HG03378 (cell line): ENCODE measurements around the gene RPTOR.
"Not testable (repeated sequence)": the region's sequence is repeated elsewhere in the genome, so short reads cannot be mapped to it uniquely, and the experiment has no call there.

Source experiments
- ATAC-seq: cut with Tn5 transposase; IDR thresholded peaks from one replicate; pipeline ENCODE4 v1.9.1; 2021; ENCODE audit warnings: mild to moderate bottlenecking, moderate library complexity; ENCODE audit not compliant: unreplicated experiment

RPTOR gene

GRCh38 chr17:80803451-80804428, 259.1 kb downstream of the RPTOR start:
- no peak for ATAC-seq

- no peak for ATAC-seq
These were observed 259.8 kb downstream of the RPTOR start for GRCh38 chr17:80804466-80804865.

GRCh38 chr17:80805032-80805751, 260.6 kb downstream of the RPTOR start:
- ATAC-seq: no peak

- no peak for ATAC-seq
These were observed 262.4 kb downstream of the RPTOR start for GRCh38 chr17:80807014-80807413.

- ATAC-seq: no peak
These were observed 263.2 kb downstream of the RPTOR start for GRCh38 chr17:80807882-80808281.

- ATAC-seq: no peak
These were observed 266.8 kb downstream of the RPTOR start for GRCh38 chr17:80811181-80812105.

DNA sequence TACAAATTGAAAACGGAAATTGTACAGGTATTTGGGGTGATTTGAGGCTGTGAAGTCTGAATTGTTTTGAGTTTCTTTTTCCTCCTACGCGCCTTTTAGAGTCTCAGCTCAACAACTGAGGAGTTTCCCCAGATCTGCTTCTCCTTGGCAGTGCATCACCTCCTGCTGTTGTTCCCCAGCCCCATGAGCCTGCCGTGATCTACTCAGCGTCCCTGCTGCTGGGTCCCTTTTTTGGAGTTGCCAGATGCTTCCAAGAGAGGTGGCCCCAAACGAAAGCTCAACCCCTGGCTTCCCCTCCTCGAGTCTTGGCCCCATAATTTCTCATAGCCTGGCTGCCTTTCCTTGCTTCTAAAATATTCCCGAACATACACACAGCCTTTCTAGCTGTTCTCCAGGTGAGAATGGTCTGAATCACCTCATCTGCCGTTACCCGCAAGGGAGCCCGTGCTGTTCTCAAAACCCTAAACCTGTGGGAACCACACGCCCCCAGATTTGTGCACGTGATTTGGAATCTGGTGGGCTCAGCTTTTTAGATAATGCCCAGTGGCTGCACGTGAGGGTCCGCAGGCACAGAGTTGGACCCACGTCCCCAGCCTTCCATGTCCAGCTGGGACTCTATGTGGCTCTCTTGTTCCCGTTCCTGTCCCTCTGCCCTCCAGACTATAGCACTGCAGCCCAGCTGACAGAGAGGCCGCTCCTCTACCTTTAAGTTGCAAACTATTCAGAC, 267.9 kb downstream of the RPTOR start:
- no peak for ATAC-seq

DNA sequence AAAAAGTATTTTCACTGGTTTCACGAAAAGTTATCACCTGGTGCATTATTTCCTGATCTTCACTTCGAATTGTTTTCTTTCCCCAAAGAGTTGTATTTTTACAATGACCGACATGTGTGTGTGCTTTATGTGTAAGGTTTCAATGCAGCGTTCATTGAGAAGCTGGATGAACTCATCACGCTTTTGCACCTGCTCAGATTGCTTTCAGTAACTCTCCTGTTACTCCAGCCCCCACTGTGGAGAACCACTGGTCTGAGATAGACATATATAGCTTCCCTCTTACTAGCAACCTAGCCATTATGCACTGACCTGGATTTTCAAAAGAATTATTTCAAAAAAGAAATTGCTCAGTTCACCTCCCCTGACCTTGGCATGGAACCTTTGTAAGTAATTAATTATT, 268.7 kb downstream of the RPTOR start:
- ATAC-seq: no peak

- no peak for ATAC-seq
These were observed 269.9 kb downstream of the RPTOR start for GRCh38 chr17:80814491-80814890.

DNA sequence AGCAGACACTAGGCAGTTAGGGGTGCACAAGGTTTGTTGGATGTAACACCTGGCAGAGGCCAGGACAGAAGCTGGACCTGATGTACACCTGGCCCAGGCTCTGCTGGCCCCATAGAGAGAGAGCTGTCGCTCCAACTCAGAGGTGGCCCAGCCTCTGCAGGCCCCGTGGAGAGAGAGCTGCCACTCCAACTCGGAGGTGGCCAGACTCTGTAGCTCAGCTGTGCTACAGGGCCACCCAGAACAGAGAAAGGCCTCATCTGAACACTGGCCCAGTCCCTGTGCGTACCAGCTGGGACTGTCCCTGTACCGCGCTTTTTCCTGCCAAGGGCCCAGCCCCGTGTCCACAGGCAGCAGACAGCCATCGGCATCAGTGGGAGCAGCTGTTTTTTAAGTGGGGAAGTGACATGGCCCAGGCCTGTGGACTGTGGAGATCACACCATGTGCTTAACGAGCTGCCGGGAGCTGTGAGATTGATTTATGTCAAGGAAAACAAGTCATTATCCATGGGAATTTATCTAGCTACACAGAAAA, 270.6 kb downstream of the RPTOR start:
- no peak for ATAC-seq

DNA sequence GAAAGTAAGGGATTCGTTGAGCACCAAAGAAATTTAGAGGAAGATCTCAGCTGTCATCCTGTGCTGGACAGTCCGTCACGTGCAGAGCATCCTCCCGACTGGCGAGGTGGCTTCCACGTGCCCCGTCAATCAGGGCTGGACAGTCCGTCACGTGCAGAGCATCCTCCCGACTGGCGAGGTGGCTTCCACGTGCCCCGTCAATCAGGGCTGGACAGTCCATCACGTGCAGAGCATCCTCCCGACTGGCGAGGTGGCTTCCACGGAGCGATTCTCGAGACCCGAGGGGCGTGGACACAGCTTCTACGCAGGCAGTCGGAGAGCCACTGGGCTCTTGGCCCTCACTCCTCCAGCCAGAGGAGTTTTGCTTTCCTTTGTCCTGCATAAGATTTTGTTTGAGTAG, 271.1 kb downstream of the RPTOR start:
- not testable (repeated sequence) for ATAC-seq

DNA sequence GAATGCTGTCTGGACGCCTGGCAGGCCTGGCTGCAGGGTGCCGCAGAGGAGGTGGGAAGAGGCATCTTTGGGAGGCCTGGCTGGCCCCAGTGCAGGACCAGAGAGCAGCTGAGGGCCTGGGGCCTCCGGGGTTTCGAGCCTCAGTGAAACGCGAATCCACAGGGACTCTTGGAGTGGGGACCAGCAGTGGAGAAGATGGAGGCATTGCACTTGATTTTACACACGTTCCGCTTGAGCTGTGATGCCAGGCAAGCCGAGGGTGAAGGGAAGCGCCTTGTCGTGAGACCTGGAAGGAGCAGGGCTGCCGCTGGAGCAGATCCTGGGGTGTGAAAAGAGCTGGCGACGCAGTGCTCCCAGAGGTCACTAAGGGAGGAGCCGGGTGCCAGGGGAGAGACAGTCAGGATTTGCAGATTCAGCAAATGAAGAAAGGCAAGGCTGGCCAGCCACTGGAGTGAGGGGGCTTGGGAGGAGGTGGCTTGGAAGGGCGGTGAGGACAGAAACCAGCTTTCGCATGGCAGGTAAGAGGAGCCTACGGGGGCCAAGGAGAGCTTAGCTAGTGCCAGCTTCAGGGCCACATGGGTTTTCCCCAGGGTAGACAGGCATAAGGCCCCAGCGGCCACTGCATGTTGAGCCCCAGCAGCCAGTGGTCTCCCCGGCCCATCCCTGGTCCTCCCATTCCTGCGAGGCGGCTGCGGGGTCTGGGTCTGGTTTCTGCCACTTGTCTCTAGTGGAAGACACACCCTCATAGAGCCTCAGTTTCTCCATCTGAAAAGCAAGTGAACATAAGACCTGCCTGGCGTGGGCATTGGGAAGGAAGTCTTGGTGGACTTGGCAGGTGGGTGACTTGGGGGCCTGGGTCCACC, 271.8 kb downstream of the RPTOR start:
- no peak for ATAC-seq

GRCh38 chr17:80817321-80817845, 272.7 kb downstream of the RPTOR start:
- ATAC-seq: no peak

DNA sequence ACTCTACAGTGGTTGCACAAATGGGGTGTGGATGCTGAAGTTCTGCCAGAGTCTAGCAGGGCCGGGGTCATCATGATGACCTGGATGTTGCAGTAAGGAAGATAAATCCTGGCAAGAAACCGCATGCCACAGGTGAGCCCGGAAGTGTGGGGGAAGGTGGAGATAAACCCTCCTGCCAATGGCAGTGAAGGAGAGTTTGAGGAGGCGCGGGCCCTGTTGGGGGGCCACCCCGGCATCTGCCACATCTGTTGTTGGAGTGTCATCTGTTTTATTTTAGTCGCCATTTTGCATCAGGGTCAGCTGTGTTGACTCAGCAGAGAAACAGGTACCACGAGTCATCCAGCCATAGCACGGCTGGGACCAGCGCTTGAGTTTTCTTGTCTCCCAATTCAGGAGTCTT, 273.2 kb downstream of the RPTOR start:
- no peak for ATAC-seq

- no peak for ATAC-seq
These were observed 274.2 kb downstream of the RPTOR start for GRCh38 chr17:80818871-80819270.

- no peak for ATAC-seq
These were observed 275.0 kb downstream of the RPTOR start for GRCh38 chr17:80819422-80820164.

- no peak for ATAC-seq
These were observed 275.7 kb downstream of the RPTOR start for GRCh38 chr17:80820331-80820730.

- ATAC-seq: no peak
These were observed 276.9 kb downstream of the RPTOR start for GRCh38 chr17:80821546-80821945.
